ENCODE data around the gene JAZF1.

JAZF1 gene

DNA sequence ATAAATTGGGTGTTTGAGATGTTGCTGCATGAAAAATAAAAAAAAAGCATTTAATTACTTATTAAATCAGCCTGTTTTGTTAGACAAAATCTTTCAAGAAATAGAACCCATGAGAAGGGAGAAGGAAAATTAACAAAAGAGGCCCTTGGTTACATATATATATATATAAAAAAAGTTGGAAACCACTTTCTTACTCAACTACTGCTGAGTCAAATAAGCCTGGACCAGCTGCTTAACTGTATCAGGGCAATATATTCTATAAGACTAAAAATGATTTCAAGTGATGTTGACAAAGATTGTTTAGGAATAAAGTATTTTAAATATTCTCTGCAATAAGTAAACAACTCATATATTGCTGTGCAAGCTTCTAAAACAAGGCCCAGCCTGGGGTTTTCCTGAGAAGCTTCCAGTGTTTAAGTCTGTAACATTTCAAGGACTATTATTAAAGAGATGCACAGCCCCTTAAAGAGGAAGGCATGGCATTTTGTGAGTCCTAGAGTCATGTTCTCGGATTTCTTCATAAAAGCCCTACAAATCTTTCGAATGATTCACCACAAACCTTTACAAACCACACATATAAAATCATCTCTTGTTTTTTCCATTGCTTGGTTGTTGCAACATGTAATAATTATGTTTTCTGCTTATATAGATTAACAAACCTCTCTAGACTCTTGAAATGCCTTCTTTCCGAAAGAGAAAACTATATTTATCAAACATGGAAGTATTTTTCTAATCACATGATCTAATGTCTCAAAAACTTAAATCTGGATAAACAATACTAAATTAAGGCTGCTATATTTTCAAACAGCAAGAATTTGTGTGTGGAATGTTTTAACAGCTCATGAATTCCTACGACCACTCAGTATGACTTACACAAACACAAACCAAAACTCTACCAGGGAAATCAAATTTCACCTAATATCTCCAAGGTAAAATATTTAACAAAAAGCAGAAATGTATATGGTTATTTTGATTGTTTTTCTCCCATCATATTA lies 14.3 kb downstream of the JAZF1 start:
- DNase-seq (ENCODE audit: low read depth): peak; percentile 76

DNA sequence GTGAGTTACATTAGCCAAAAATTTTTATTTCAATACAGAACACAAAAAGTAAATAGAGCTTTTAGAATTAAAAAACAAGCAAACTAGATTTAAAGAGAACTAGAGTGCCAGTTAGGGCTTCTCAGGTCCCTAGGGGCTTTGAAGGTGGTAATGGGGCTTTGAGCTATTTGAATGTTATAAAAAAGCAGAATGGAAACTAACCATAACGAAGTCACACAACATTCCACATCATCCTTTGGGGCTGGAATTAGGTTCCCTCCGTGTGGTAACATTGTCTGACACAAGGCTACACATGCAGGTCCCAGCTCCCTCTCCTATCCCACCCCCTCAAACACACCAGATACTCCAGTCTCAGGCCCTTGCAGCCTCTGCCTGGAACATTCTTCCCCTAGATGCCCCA lies 15.3 kb downstream of the JAZF1 start:
- DNase-seq (ENCODE audit: low read depth): no peak

DNA sequence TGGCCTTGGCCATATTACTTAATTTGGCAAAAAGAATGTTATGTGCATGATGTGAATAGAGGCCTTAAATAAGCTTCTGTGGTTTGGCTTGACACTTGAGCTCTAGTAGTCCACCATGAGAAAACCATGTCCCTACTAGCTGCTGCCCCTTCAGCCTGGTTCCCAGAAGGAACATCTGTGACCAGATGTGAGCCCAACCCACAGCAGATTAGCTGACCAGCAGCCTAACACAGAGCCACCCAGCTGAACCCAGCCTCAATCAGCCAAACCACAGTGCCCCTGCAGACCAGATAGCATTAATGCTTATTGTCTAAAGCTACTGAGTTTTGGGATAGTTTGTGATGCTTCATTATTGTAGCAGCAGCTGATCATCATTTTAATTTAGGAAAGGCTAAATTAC lies 16.6 kb downstream of the JAZF1 start:
- DNase-seq (ENCODE audit: low read depth): peak; percentile 53

DNA sequence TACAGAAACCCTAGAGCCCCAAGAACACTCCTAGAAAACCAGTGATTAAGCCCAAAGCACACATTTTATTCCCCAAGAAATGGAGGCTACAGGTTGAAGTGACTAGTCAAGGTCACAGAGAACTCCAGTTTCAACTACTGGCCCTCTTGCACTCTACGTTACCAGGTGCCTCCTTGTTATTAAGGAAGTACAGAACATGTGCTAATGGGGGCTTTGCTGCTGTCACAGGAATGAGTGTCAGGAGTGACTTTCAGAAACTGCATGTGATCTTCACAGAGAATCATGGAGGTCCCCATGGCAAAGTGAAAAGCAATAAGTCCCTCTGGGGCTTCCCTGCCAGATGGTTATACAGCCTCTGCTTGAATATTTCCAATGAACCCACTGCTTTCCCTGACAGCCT lies 19.3 kb downstream of the JAZF1 start:
- no peak for DNase-seq (ENCODE audit: low read depth)

DNA sequence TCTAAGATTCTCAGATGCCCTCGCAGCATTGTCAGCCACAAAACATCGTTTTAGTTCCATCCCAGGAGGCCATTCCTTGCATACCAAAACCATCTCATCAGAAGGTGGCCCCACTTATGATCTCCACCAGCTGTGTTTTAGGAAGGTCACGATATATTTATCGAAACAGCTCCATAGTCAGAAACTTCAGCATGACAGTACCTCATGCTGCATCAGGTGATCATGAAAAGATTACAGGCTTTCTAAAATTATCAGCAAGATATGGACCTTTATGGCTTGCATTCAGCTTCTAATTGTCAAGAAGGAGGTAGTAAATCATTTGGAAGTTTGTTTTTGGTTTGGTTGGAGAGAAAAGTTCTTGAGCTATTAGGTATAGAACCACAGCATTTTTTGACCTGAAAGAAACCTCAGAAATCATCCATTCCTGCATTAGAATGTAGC lies 20.0 kb downstream of the JAZF1 start:
- DNase-seq (ENCODE audit: low read depth): peak; percentile 30

DNA sequence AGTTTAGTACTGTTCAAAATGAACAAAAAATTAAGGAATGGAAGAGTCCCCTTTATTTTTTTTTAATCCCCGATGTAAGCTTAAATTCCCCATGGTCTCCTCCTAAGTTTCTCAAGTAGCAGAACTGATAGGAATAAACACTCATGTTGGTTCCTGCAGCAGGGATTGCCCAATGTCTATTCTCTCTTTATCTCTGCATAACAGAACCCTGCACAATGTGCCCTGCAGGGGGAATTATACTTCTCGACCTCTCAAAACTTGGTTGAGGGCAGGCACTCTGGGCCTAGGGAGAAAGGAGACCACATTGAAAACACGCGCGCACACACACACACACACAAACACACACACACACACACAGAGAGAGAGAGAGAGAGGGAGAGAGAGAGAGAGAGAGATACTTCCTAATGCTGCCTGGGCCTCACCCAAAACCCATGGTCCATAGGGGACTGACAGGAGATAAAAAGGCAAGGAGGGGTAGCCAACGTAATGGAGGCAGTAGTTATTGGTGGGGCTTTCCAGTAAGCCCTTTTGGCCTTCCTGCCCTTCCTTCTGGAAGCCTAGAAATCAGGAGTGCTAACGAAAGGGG lies 22.7 kb downstream of the JAZF1 start:
- no peak for DNase-seq (ENCODE audit: low read depth)

DNA sequence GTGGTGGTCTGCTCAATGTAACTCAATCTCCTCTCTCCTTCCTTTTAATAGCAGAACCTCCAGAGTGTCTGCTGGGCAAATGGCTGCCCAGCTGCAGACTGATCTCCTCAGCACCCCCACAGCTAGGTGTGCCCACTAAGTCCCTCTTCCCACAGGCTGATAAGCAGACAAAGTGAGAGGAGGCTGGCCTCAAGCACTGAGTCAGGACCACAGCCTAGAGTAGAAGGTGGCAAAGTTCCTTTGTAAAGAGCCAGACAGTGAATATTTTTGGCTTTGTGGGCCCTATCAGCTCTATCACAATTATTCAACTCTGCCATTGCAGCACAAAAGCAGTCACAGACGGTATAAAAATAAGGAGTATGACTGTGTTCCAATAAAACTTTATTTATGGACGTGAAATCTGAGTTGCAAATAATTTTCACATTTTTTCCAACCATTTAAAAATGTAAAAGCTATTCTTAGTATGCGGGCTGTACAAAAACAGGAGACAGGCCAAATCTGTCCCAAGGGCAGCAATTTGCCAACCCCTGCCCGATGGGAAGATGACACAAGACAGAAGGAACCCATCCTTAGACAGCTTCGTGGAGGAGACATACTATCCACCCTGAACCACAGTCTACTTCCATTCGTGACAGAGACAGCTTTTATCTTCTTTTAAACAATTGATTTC lies 23.4 kb downstream of the JAZF1 start:
- no peak for DNase-seq (ENCODE audit: low read depth)

DNA sequence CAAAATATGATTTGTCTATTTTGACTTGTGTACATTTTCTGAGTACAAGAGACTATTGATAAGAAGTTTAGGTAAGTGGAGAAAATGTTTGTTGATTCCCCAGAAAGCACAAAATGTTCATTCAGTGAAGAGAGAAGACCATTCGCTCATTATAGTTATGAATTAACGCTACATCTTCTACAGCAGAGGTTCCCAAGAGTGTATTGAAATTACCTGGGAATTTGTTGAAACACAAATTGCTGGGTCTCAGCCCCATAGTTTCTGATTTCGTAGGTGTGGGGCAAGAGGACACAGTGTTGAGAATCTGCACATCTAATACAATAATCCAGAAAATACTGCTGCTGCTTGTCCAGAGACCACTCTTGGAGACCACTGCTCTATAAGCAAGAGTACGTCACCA lies 24.2 kb downstream of the JAZF1 start:
- no peak for DNase-seq (ENCODE audit: low read depth)

DNA sequence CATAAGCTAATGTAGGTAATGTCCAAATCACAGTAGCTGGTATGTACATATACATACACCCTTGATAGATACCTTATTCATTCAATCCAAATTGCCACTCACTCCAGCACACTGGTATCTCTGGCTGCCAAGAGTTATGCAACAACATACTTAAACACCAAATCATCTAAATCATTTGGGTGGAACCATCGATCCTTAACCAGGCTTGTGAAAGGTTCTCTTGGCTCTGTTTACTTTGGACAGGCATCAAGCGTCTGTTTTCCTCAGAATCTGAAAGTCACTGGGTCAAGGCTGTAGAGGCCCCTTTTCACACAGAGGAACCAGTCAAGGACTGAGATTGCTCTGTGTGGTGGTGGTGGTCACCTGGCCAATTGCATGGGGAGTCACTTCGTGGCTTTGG lies 24.6 kb downstream of the JAZF1 start:
- peak; percentile 55 for DNase-seq (ENCODE audit: low read depth)

DNA sequence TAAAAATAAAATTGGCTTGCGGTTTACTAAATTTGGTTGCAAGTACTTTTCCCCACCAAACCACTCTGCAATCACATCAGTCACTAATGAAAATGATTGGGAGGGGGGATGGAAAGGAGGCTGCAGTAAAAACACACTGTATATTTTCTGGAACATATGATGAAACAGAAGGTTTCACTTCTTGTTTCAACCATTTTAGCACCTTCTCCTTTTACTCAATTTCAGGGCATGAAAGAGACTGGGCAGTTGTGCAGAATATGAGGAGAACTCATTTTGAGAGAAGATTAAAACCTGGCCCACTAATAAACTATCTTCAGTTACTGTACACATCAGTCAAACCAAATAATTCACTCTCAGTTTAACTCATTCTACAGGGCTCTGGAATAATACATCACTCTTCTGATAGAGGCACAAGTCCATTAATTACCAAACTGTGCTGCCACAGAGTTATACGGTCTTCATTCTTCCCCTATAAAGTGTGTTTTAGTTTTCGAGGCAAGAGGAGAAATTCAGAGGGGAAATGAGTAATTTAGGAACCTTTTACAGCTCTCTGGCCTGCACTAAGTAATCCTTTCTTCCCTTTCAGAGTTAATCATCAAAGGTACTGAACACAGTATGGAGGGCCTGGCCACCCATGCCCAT lies 25.5 kb downstream of the JAZF1 start:
- no peak for DNase-seq (ENCODE audit: low read depth)

DNA sequence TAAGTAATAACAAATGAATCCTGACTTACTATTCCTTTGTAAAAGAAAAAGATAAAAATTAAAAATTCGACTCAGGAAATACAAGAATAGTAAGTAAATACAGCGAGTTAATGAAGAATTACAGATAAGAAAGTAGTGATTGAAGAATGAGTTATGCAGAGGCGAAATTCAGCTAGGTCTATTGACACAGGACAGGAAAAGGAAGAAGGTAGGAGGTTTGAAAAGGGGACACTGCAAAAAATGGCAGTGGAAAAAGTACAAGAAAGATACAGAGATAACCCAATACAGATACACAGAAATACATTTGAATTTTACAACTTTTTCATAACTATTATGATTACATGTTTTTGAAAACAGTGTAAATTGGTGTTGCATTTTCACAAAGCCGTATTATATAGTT lies 28.0 kb downstream of the JAZF1 start:
- DNase-seq (ENCODE audit: low read depth): no peak

DNA sequence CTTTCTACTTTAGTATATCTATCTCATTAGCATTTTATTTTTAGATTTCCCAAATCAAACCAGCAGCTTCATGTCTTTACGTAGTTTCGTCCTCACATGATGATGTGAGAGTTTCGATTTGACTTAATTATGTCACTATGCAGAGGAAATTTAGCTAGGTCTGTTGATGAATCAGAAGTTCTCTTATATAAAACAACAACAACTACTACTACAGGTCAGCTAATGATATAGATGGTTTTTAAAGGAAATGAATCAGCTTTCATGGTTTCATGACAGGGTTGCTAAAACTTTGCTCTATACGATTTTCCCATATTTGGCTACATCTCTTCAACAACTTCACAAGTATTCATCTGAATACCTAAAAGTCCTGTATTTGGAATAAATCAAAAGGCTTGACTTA lies 28.6 kb downstream of the JAZF1 start:
- DNase-seq (ENCODE audit: low read depth): no peak

DNA sequence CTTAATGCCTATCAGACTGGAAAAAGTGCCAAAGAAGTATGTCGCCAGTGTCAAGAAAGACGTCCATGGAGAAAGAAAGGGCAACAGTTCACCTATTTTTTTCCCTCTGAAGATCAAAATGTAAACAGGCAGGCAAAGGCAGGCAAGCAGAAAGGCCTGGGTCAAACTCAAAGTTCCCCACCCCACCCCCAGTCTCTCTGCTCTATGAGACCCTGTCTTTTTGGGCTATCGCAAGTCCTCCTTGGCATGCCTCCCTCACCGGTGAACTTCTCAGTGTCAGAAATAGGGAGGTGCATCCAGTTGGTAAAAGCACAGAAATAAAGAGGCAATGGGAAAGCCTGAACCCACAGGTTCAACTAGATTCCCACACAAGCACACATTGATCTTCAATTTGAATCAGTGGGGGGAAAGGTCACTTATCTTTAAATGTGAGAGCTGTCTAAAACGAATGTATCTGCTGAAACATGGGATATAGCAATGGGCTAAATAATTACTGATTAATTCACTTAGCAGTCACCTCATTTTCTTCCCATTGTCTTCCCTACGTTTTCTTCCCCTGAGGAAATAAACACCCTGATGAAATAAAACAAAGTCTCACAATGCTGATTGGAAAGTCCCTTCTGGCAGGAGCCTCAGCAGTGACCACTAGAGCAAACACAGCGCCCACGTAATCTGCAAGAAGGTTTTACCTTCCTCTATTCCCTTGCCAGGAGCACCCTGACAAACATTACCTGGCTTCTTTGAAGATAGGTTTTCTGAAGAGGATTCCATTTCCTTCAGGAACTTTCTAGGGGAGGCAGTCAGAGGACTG lies 31.1 kb downstream of the JAZF1 start:
- no peak for DNase-seq (ENCODE audit: low read depth)

DNA sequence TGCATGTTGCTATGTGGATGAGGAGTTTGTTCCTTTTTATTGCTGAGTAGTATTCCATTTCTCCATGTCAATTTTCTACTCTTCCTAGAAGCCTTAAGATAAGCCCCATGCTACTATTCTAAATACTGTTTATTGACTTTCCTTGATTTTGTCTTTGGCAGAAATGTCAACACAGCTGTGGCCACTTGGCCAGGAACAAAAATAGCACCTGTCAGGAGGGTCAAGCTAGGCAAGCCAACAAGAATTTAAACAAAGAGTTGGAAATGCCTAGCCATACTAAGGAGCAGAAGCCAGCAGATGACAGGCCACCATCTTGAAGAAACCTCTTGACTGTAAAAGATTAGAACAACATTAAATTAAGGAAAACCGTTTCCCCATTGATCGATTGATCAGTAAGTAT lies 34.7 kb downstream of the JAZF1 start:
- DNase-seq (ENCODE audit: low read depth): no peak

DNA sequence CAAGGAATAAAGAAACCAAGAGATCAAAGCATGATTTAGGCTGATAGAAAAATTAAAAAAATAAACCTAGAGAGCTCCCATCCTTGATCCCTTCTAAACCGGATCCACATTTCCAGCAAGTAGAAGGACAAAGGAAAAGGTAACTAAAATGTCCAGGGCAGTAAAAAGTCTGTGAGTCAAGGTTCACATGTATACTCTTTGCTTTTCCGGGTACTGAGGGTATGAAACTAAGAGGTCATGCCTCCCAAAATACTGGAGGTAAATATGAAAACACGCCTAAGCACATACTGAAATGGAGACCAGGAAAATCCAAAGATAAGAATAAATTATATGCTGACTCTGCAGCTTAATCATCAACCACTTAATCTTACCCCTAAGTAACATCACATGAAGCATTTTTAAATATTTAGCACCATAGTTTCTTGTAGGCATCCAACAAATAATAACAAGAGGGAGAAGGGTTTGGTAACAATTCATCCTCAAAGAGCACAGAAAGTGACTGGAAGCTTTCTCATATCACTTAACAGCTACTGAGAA lies 35.4 kb downstream of the JAZF1 start:
- DNase-seq (ENCODE audit: low read depth): no peak

DNA sequence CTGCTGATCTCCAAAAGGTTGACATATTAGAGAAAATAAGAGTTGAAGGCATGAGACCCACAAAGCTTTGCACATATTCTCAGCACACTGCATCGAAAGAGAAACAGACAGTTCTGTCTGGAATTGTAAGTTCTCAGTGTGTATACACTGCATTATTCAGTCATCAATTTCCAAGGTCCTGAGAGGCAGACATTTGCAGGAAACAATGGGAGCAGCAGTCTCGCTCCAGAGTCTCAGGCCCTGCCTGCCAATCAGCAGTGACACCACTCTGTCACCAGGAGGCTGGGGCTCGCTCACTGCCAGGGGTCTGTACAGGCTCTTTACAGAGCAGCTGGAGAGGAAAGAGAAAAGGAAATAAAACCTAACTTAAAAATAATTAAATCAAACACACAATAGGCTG lies 36.3 kb downstream of the JAZF1 start:
- no peak for DNase-seq (ENCODE audit: low read depth)

DNA sequence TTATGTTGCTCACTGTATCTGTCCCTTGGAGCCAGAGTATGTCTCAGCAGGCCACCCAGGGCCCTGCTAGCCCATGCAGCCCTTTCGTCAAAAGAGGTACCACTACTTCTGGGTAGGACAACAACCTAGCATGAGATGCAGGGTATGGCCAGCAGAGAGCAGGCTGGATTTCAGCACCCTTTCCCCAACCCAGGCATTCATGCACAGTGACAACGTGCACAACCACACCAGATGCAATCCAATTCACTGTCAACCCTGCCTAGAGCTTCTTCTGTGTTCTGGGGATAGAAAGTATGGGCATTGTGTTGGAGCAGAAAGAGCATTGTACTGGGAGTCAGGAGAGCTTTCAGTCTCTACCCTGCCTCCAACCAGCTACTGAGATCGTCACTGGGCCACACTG lies 37.9 kb downstream of the JAZF1 start:
- DNase-seq (ENCODE audit: low read depth): no peak

DNA sequence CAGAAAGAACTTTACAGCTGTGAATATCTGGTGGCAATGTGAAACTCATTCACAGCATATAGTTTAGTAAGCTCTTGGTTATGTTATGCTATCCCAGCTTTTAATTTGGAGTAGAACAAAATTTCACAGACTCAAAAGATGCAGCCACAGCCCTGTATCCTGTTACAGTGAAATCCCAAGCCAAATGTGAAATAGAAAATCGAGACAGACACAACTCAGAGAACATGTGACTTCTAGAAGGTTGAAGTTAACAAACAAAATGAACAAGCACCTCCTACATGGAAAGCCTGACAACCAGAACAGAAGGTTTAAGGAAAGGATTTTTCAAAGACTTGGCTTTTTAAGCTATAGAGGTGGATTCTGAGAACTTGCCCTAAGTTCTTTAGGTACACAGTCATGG lies 39.6 kb downstream of the JAZF1 start:
- no peak for DNase-seq (ENCODE audit: low read depth)

DNA sequence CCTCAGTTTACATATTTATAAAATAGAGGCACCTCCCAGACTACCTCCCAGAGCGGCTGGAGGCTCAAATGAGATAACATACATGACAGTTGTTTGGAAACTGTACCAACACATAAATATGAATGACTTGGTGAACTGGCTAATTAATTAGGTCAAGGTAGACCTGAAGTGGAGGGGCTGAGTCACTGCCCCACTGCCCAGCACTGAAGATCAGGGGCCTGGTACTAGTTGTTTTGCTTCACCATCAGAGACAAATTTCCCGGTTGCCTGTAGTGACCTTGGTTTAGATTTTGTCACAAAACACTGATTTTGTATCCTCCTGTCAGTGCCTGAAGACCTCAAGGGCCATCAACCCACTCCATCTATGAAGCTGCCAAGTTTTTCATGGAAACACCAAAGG lies 41.8 kb downstream of the JAZF1 start:
- DNase-seq (ENCODE audit: low read depth): no peak

DNA sequence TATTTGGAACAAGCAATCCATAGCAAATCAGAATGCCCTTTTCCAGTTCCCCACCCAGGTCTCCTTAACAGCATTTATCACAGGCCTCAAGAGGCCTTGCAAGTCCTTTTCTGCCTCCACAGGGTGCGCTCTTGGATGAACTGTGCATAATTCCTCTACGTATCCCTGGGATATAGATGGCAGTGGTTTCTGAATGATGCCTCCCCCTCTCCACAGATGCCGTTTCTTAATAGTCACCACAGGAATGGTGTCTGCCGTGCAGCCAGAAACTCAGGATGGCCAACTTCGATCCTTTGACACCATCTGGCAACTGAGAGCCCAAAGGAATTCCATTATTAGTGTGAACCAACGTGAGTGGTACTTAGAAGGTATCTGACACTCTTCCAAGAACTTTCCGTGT lies 43.1 kb downstream of the JAZF1 start:
- no peak for DNase-seq (ENCODE audit: low read depth)

DNA sequence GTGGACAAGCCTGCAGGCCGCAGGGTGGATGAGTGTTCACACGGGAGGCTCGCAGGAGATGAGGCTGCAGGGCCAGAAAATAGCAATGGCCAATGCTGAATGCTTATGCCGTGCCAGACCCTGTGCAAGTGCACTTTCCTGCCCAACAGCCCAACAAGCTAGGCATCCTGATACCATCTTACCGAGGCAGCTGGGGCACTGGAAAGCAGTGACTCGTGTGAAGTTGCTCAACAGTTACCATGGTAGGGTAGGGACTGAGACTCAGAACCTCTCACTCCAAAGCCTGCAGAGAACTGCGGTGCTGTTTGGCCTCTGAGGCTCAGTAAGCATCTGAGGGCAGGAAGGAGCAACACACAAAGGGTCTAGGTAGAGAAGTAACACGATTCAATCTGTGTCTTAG lies 43.7 kb downstream of the JAZF1 start:
- DNase-seq (ENCODE audit: low read depth): no peak

Measured in GM04503 (cell line).